Measurements from ENCODE around the gene NRTN. TPM values are rescaled to one million over a fixed set of nuclear protein-coding genes. Genes with fewer than 3 reads are reported as not detected.
"Not testable (repeated sequence)": the region's sequence is repeated elsewhere in the genome, so short reads cannot be mapped to it uniquely, and the experiment has no call there.

NRTN gene
- polyA plus RNA-seq, 10 donors = 0.18 to 2.0 (median 0.33) TPM

GRCh38 chr19:5864725-5865486 is 60.0 kb downstream of the NRTN start:
- no peak for DNase-seq

GRCh38 chr19:5865772-5866171 is 60.9 kb downstream of the NRTN start:
- DNase-seq = no peak

- no peak for DNase-seq
Measured at GRCh38 chr19:5867201-5868136, 62.6 kb downstream of the NRTN start.

- no peak for DNase-seq
Measured at GRCh38 chr19:5870986-5871394, 66.1 kb downstream of the NRTN start.

- DNase-seq = no peak
Measured at GRCh38 chr19:5873617-5874199, 68.8 kb downstream of the NRTN start.

GRCh38 chr19:5874496-5874895 is 69.6 kb downstream of the NRTN start:
- not testable (repeated sequence) for DNase-seq

GRCh38 chr19:5877427-5877826 is 72.6 kb downstream of the NRTN start:
- no peak for DNase-seq

GRCh38 chr19:5877882-5878281 is 73.0 kb downstream of the NRTN start:
- no peak for DNase-seq

Other genes with a start within 250 kb of the NRTN start
- 1 to 10 TPM in 2 of 10 donors, under 1 TPM in 8; 0.15 to 4.2 (median 0.44) TPM for gene TINCR, start 237.1 kb upstream of the NRTN start, polyA plus RNA-seq (ENCODE audit: insufficient read length in 10 of 10)
- gene SAFB2, start 182.3 kb upstream of the NRTN start, polyA plus RNA-seq (ENCODE audit: insufficient read length in 10 of 10) = 10 to 100 TPM; 28.3 to 61.1 (median 42.6) TPM
- 100 to 1,000 TPM in 3 of 10 donors, 10 to 100 TPM in 7; 73.7 to 106 (median 90.6) TPM for gene SAFB, start 182.0 kb upstream of the NRTN start, polyA plus RNA-seq (ENCODE audit: insufficient read length in 10 of 10)
- gene MICOS13, start 124.6 kb upstream of the NRTN start, polyA plus RNA-seq (ENCODE audit: insufficient read length in 10 of 10) = 100 to 1,000 TPM in 2 of 10 donors, 10 to 100 TPM in 8; 63.9 to 112 (median 74.4) TPM
- gene HSD11B1L, start 124.0 kb upstream of the NRTN start, polyA plus RNA-seq (ENCODE audit: insufficient read length in 10 of 10) = 1 to 10 TPM; 2.8 to 6.7 (median 5.1) TPM
- 1,000 to 10,000 TPM in 9 of 10 donors, 100 to 1,000 TPM in 1; 814 to 1,432 (median 1,156) TPM for gene RPL36, start 114.8 kb upstream of the NRTN start, polyA plus RNA-seq (ENCODE audit: insufficient read length in 10 of 10)
- 10 to 100 TPM; 41.6 to 58.6 (median 46.8) TPM for gene LONP1, start 84.9 kb upstream of the NRTN start, polyA plus RNA-seq (ENCODE audit: insufficient read length in 10 of 10)
- gene CATSPERD, start 84.4 kb upstream of the NRTN start, polyA plus RNA-seq (ENCODE audit: insufficient read length in 10 of 10) = not detected
- gene PRR22, start 20.3 kb upstream of the NRTN start, polyA plus RNA-seq (ENCODE audit: insufficient read length in 10 of 10) = 1 to 10 TPM in 9 of 10 donors, under 1 TPM in 1; 0.97 to 2.1 (median 1.5) TPM
- 10 to 100 TPM; 14.3 to 19.6 (median 17.1) TPM for gene DUS3L, start 13.9 kb upstream of the NRTN start, polyA plus RNA-seq (ENCODE audit: insufficient read length in 10 of 10)
- gene FUT6, start 34.6 kb downstream of the NRTN start, polyA plus RNA-seq (ENCODE audit: insufficient read length in 10 of 10) = not detected
- under 1 TPM in 7 of 10 donors, not detected in 3; 0.07 to 0.43 (median 0.20) TPM for gene FUT3, start 46.4 kb downstream of the NRTN start, polyA plus RNA-seq (ENCODE audit: insufficient read length in 10 of 10)
- under 1 TPM in 3 of 10 donors, not detected in 7; 0.08 to 0.17 (median 0.13) TPM for gene FUT5, start 65.5 kb downstream of the NRTN start, polyA plus RNA-seq (ENCODE audit: insufficient read length in 10 of 10)
- gene NDUFA11, start 98.7 kb downstream of the NRTN start, polyA plus RNA-seq (ENCODE audit: insufficient read length in 10 of 10) = 100 to 1,000 TPM; 142 to 217 (median 157) TPM
- 1 to 10 TPM; 2.5 to 5.0 (median 3.1) TPM for gene VMAC, start 99.8 kb downstream of the NRTN start, polyA plus RNA-seq (ENCODE audit: insufficient read length in 10 of 10)
- gene CAPS, start 109.2 kb downstream of the NRTN start, polyA plus RNA-seq (ENCODE audit: insufficient read length in 10 of 10) = 1 to 10 TPM; 3.2 to 8.3 (median 4.7) TPM
- 10 to 100 TPM; 38.4 to 50.4 (median 46.4) TPM for gene RANBP3, start 173.1 kb downstream of the NRTN start, polyA plus RNA-seq (ENCODE audit: insufficient read length in 10 of 10)

All from muscle of back (tissue), 11 donors.